Immature natural killer cell (primary cell): ENCODE measurements around the gene TAPBPL. TPM values are rescaled to one million over a fixed set of nuclear protein-coding genes. Genes with fewer than 3 reads are reported as not detected.

Experiments used
- DNase-seq, 3 donors: peaks; one replicate each; pipeline ENCODE4 v3.0.0; 2022; ENCODE audit warnings: mixed read lengths in 1 of 3
- H3K27ac Mint-ChIP-seq, 6 donors: one replicate each; pipeline ENCODE4 v1.8.0; 2020; ENCODE audit warnings: mixed read lengths in 6 of 6, mild to moderate bottlenecking in 5 of 6, inconsistent platforms in 4 of 6, moderate library complexity in 3 of 6
- H3K27me3 Mint-ChIP-seq, 3 donors: one replicate each; pipeline ENCODE4 v1.8.0; 2020 to 2021; ENCODE audit warnings: low read depth in 3 of 3, mild to moderate bottlenecking in 3 of 3, mixed read lengths in 3 of 3, moderate library complexity in 3 of 3, inconsistent platforms in 1 of 3
- H3K36me3 Mint-ChIP-seq, 3 donors: one replicate each; pipeline ENCODE4 v1.8.0; 2020; ENCODE audit warnings: mixed read lengths in 3 of 3, inconsistent platforms in 2 of 3, mild to moderate bottlenecking in 2 of 3
- H3K4me1 Mint-ChIP-seq, 2 donors: one replicate each; pipeline ENCODE4 v1.8.0; 2020; ENCODE audit warnings: inconsistent platforms in 2 of 2, mild to moderate bottlenecking in 2 of 2, mixed read lengths in 2 of 2, moderate library complexity in 1 of 2
- H3K4me3 Mint-ChIP-seq, 5 donors: one replicate each; pipeline ENCODE4 v1.8.0; 2020; ENCODE audit warnings: mild to moderate bottlenecking in 5 of 5, mixed read lengths in 5 of 5, inconsistent platforms in 3 of 5, moderate library complexity in 3 of 5
- H3K9me3 Mint-ChIP-seq, 6 donors: one replicate each; pipeline ENCODE4 v1.8.0; 2020; ENCODE audit warnings: mild to moderate bottlenecking in 6 of 6, mixed read lengths in 6 of 6, inconsistent platforms in 4 of 6, moderate library complexity in 3 of 6
- polyA plus RNA-seq, 3 donors: library from polyadenylated mRNA; unstranded; fragments of 300-500 nt; fragmentation: Illumina TruSeq; gene quantifications; one replicate each; pipeline ENCODE4 v1.2.3, GENCODE V29; 2021

Gene TAPBPL
- 100 to 1,000 TPM; 205 to 276 (median 259) TPM for polyA plus RNA-seq

GRCh38 chr12:6451348-6452244 lies at the start of gene TAPBPL:
Gene TAPBPL (plus strand): TSS chr12:6452042. CDS start chr12:6452249, 207 bp downstream.
- Mint-ChIP-seq H3K4me1 (peaks cover 39 to 44% of the 10 kb centered on the region in 2 donors), H3K4me3 (peak within 1 kb of the TSS; percentile 90 to 100 (median 100)), H3K9me3 (no peaks in the 10 kb centered on the region), H3K36me3 (peaks cover 7 to 17% (median 11%) of the 10 kb centered on the region in 3 donors), H3K27me3 (peaks cover 0 to 7% (median 0%) of the 10 kb centered on the region in 3 donors), H3K27ac (peak within 1 kb of the TSS; percentile 97 to 100 (median 98))
- peak; percentile 80 to 81 (median 81) for DNase-seq

- H3K4me3 Mint-ChIP-seq = no peak overlapping the region
- DNase-seq = no peak
- no peak overlapping the region for H3K27ac Mint-ChIP-seq
- peaks cover 0 to 5% (median 0%) of the 10 kb centered on the region in 3 donors for H3K27me3 Mint-ChIP-seq
- H3K9me3 Mint-ChIP-seq = no peaks in the 10 kb centered on the region
- no peaks in the 10 kb centered on the region for H3K36me3 Mint-ChIP-seq
- H3K4me1 Mint-ChIP-seq = no peaks in the 10 kb centered on the region
These were observed 47.5 kb upstream of the TAPBPL start for GRCh38 chr12:6404390-6404789.

- Mint-ChIP-seq H3K4me3 (no peak overlapping the region), H3K27me3 (peaks cover 0 to 5% (median 0%) of the 10 kb centered on the region in 3 donors), H3K36me3 (no peaks in the 10 kb centered on the region), H3K4me1 (no peaks in the 10 kb centered on the region), H3K27ac (no peak overlapping the region), H3K9me3 (no peaks in the 10 kb centered on the region)
- DNase-seq = no peak
These were observed 45.9 kb upstream of the TAPBPL start for GRCh38 chr12:6405963-6406362.

GRCh38 chr12:6407236-6407954 lies 44.4 kb upstream of the TAPBPL start:
- H3K36me3 Mint-ChIP-seq = no peaks in the 10 kb centered on the region
- H3K9me3 Mint-ChIP-seq = no peaks in the 10 kb centered on the region
- H3K4me3 Mint-ChIP-seq = no peak overlapping the region
- peaks cover 0 to 3% (median 0%) of the 10 kb centered on the region in 3 donors for H3K27me3 Mint-ChIP-seq
- no peak for DNase-seq
- no peak overlapping the region for H3K27ac Mint-ChIP-seq
- no peaks in the 10 kb centered on the region for H3K4me1 Mint-ChIP-seq

- Mint-ChIP-seq H3K9me3 (no peaks in the 10 kb centered on the region), H3K27me3 (peaks cover 0 to 8% (median 1%) of the 10 kb centered on the region in 3 donors), H3K27ac (peak overlapping the region in 1 of 6 donors; percentile 11)
These were observed 35.2 kb upstream of the TAPBPL start for GRCh38 chr12:6416596-6416995.

GRCh38 chr12:6418796-6419195 lies 33.0 kb upstream of the TAPBPL start:
- Mint-ChIP-seq H3K4me3 (no peak overlapping the region), H3K27ac (peak overlapping the region in 2 of 6 donors; percentile 9 to 19), H3K27me3 (peaks cover 0 to 8% (median 5%) of the 10 kb centered on the region in 3 donors), H3K9me3 (no peaks in the 10 kb centered on the region), H3K4me1 (peaks cover 7 to 10% of the 10 kb centered on the region in 2 donors), H3K36me3 (no peaks in the 10 kb centered on the region)
- no peak for DNase-seq

More at GRCh38 chr12:6416596-6416995, 35.2 kb upstream of the TAPBPL start:
- DNase-seq = no peak
- Mint-ChIP-seq H3K36me3 (no peaks in the 10 kb centered on the region), H3K4me3 (no peak overlapping the region), H3K4me1 (peaks cover 0 to 3% of the 10 kb centered on the region in 2 donors)

GRCh38 chr12:6420364-6420763 lies 31.5 kb upstream of the TAPBPL start:
- H3K9me3 Mint-ChIP-seq = no peaks in the 10 kb centered on the region
- H3K36me3 Mint-ChIP-seq = no peaks in the 10 kb centered on the region
- no peak overlapping the region for H3K4me3 Mint-ChIP-seq
- peaks cover 9 to 10% of the 10 kb centered on the region in 2 donors for H3K4me1 Mint-ChIP-seq
- peaks cover 0 to 8% (median 5%) of the 10 kb centered on the region in 3 donors for H3K27me3 Mint-ChIP-seq
- H3K27ac Mint-ChIP-seq = no peak overlapping the region
- no peak for DNase-seq

- Mint-ChIP-seq H3K4me3 (peak overlapping the region in 2 of 5 donors; percentile 9 to 51), H3K27ac (peak overlapping the region in 5 of 6 donors; percentile 18 to 65 (median 41)), H3K36me3 (no peaks in the 10 kb centered on the region)
These were observed 28.4 kb upstream of the TAPBPL start for GRCh38 chr12:6423267-6424007.

GRCh38 chr12:6424008-6424347 lies 27.9 kb upstream of the TAPBPL start:
- Mint-ChIP-seq H3K4me1 (peaks cover 23 to 24% of the 10 kb centered on the region in 2 donors), H3K9me3 (no peaks in the 10 kb centered on the region), H3K27ac (peak overlapping the region in 2 of 6 donors; percentile 32 to 53), H3K27me3 (peaks cover 2 to 5% (median 3%) of the 10 kb centered on the region in 3 donors), H3K36me3 (no peaks in the 10 kb centered on the region), H3K4me3 (no peak overlapping the region)
- DNase-seq = no peak

More at GRCh38 chr12:6423267-6424007, 28.4 kb upstream of the TAPBPL start:
- DNase-seq = peak; percentile 79 to 85 (median 83)
- Mint-ChIP-seq H3K9me3 (no peaks in the 10 kb centered on the region), H3K27me3 (peaks cover 2 to 5% (median 3%) of the 10 kb centered on the region in 3 donors), H3K4me1 (peaks cover 23 to 24% of the 10 kb centered on the region in 2 donors)

- H3K4me1 Mint-ChIP-seq = peaks cover 23 to 24% of the 10 kb centered on the region in 2 donors
- H3K36me3 Mint-ChIP-seq = no peaks in the 10 kb centered on the region
- H3K27me3 Mint-ChIP-seq = peaks cover 2 to 5% (median 3%) of the 10 kb centered on the region in 3 donors
- H3K27ac Mint-ChIP-seq = no peak overlapping the region
- H3K9me3 Mint-ChIP-seq = no peaks in the 10 kb centered on the region
- H3K4me3 Mint-ChIP-seq = no peak overlapping the region
- no peak for DNase-seq
These were observed 27.0 kb upstream of the TAPBPL start for GRCh38 chr12:6424866-6425265.

GRCh38 chr12:6425590-6426531 lies 26.0 kb upstream of the TAPBPL start:
- Mint-ChIP-seq H3K9me3 (no peaks in the 10 kb centered on the region), H3K27me3 (peaks cover 3 to 7% (median 5%) of the 10 kb centered on the region in 3 donors), H3K27ac (peak overlapping the region in 5 of 6 donors; percentile 35 to 82 (median 70)), H3K4me3 (peak overlapping the region in 1 of 5 donors; percentile 22), H3K4me1 (peaks cover 31 to 34% of the 10 kb centered on the region in 2 donors), H3K36me3 (no peaks in the 10 kb centered on the region)
- DNase-seq = no peak

- H3K9me3 Mint-ChIP-seq = no peaks in the 10 kb centered on the region
These were observed 24.8 kb upstream of the TAPBPL start for GRCh38 chr12:6426882-6427671.

More at GRCh38 chr12:6426882-6427671, 24.8 kb upstream of the TAPBPL start:
- DNase-seq = peak; percentile 39 to 53 (median 50)
- Mint-ChIP-seq H3K27ac (peak overlapping the region; percentile 51 to 92 (median 82)), H3K4me1 (peaks cover 31 to 35% of the 10 kb centered on the region in 2 donors), H3K27me3 (peaks cover 3 to 7% (median 5%) of the 10 kb centered on the region in 3 donors), H3K36me3 (no peaks in the 10 kb centered on the region), H3K4me3 (peak overlapping the region in 4 of 5 donors; percentile 4 to 44 (median 15))
